ENCODE results near the gene HBE1.
"Not testable (repeated sequence)": the region's sequence is repeated elsewhere in the genome, so short reads cannot be mapped to it uniquely, and the experiment has no call there.

Gene HBE1

DNA sequence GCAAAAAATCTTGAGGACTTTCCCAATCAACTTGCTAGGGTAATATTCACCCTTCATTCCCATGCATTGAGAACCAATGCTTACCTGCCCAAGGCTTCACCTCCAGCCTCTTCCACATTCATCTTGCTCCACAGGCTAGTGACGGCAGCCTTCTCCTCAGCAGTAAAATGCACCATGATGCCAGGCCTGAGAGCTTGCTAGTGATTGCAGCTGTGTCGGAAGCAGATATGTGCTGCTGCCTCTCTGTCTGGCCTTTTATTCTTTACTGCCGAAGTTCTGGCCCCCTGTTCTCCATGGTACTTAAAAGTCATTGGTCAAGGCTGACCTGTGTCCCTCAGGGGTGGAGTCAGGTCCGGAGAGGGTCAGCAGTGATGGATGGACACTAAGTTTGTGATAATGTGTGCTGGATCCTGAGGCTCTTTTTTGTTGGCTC, at the start of gene HBE1:
Gene HBE1, minus strand, starts transcription at position 231 of the 433 bp plus-strand sequence. Its CDS starts 55 bp downstream, at position 176.
- Histone ChIP-seq H3K36me3 (ENCODE audit: control insufficient read depth, insufficient read depth, low read length) (no peaks in the 10 kb centered on the region), H3K27ac (ENCODE audit: low read depth, low read length) (no peak within 1 kb of the TSS), H3K4me3 (ENCODE audit: low read depth, low read length) (no peak within 1 kb of the TSS), H3K9me3 (ENCODE audit: control insufficient read depth, insufficient read depth, low read depth, low read length) (no peaks in the 10 kb centered on the region), H3K4me1 (ENCODE audit: control insufficient read depth, insufficient read depth, low read length) (peaks cover 6% of the 10 kb centered on the region; the same call in 1 of the 2 replicates), H3K9ac (ENCODE audit: low read length) (no peak within 1 kb of the TSS), H3K27me3 (ENCODE audit: control insufficient read depth, insufficient read depth, low read length) (no peaks in the 10 kb centered on the region)

DNA sequence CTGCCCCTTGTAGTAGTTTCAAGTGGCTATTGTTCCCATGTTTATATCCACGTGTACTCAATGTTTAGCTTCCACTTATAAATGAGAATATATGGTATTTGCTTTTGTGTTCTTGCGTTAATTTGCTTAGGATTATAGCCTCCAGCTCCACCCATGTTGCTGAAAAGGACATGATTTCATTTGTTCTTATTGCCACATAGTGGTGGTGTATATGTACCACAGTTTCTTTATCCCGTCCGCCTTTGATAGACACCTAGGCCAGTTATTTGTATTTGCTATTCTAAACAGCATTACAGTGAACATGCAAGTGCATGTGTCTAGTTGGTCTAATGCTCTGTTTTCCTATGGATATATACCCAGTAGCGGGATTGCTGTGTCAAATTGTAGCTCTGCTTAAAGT, 47.5 kb upstream of the HBE1 start:
- Histone ChIP-seq H3K27me3 (ENCODE audit: control insufficient read depth, insufficient read depth, low read length) (no peaks in the 10 kb centered on the region), H3K4me3 (ENCODE audit: low read depth, low read length) (no peak overlapping the region), H3K9ac (ENCODE audit: low read length) (no peak overlapping the region), H3K4me1 (ENCODE audit: control insufficient read depth, insufficient read depth, low read length) (no peaks in the 10 kb centered on the region), H3K36me3 (ENCODE audit: control insufficient read depth, insufficient read depth, low read length) (no peaks in the 10 kb centered on the region), H3K27ac (ENCODE audit: low read depth, low read length) (no peak overlapping the region), H3K9me3 (ENCODE audit: control insufficient read depth, insufficient read depth, low read depth, low read length) (no peaks in the 10 kb centered on the region)

DNA sequence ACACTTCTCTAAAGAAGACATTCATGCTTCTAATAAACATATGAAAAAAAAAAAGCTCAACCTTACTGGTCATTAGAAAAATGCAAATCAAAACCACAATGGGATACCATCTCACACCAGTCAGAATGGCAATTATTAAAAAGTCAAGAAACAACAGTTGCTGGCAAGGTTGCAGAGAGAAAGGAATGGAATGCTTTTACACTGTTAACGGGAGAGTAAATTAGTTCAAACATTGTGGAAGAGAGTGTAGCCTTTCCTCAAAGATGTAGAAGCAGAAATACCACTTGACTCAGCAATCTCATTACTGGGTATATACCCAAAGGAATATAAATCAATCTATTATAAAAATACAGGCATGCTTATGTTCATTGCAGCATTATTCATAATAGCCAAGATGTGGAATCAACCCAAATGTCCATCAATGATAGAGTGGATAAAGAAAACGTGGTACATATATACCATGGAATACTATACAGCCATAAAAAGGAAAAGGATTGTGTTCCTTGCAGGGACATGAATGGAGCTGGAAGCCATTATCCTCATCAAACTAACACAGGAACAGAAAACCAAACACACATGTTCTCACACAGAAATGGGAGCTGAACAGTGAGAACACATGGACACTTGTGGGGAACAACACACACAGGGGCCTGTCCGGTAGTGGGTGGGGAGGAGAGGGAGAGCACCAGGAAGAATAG, 43.7 kb upstream of the HBE1 start:
- not testable (repeated sequence) for H3K27ac ChIP-seq (ENCODE audit: low read depth, low read length); H3K4me3 ChIP-seq (ENCODE audit: low read depth, low read length); H3K9me3 ChIP-seq (ENCODE audit: control insufficient read depth, insufficient read depth, low read depth, low read length); H3K36me3 ChIP-seq (ENCODE audit: control insufficient read depth, insufficient read depth, low read length); H3K4me1 ChIP-seq (ENCODE audit: control insufficient read depth, insufficient read depth, low read length); H3K9ac ChIP-seq (ENCODE audit: low read length); H3K27me3 ChIP-seq (ENCODE audit: control insufficient read depth, insufficient read depth, low read length)

DNA sequence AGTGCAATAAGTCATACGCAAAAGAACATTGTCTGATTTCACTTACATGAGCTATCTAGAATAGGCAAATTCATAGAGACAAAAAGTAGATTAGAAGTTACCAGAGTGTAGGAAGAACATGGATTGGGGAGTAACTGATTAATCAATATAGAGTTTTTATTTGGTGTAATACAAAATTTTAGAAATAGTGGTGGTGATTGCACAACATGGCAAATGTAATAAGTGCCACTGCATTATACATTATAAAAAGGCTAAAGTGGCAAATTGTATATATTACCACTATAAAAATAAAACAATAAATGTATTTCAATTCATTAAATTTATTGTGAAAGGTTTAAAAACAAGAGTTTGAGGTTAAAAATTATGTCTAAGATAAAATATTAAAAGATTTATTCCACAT, 40.7 kb upstream of the HBE1 start:
- H3K9ac ChIP-seq (ENCODE audit: low read length): no peak overlapping the region
- H3K36me3 ChIP-seq (ENCODE audit: control insufficient read depth, insufficient read depth, low read length): no peaks in the 10 kb centered on the region
- H3K9me3 ChIP-seq (ENCODE audit: control insufficient read depth, insufficient read depth, low read depth, low read length): no peaks in the 10 kb centered on the region
- H3K4me3 ChIP-seq (ENCODE audit: low read depth, low read length): no peak overlapping the region
- H3K27ac ChIP-seq (ENCODE audit: low read depth, low read length): no peak overlapping the region
- H3K27me3 ChIP-seq (ENCODE audit: control insufficient read depth, insufficient read depth, low read length): no peaks in the 10 kb centered on the region
- H3K4me1 ChIP-seq (ENCODE audit: control insufficient read depth, insufficient read depth, low read length): no peaks in the 10 kb centered on the region

DNA sequence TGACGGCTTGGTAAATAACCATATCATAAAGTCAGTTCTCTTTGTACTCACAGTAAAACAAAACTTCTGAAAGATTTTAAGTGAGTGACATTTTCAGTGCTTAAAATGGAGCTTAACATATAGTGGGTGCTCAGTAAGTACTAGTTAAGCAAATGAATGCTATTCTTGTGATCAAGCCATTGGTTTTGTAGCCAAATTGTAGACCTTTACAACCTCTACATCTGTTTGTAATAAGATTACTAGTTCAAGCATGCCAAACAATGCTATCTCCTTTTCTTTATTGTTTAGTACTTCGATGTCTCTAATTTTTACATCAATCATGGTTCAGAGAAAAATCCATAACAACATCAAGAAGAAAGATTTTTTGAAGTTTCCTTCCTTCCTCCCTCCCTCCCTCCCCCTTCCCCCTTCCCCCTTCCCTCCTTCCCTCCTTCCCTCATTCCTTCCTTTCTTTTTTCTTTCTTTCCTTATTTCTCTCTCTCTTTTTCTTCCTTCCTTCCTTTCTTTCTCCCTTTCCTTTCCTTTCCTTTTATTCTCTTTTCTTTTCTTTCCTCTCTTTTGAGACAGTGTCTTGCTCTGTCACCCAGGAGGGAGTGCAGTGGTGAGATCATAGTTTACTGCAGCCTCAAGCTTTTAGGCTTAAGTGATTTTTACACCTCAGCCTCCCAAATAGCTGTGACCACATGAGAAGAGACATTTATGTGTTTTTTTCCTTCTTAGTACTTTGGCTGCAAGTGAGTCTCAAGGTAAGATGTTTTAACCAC, 37.7 kb upstream of the HBE1 start:
- H3K27ac ChIP-seq (ENCODE audit: low read depth, low read length): no peak overlapping the region
- no peak overlapping the region for H3K9ac ChIP-seq (ENCODE audit: low read length)
- H3K36me3 ChIP-seq (ENCODE audit: control insufficient read depth, insufficient read depth, low read length): no peaks in the 10 kb centered on the region
- no peaks in the 10 kb centered on the region for H3K27me3 ChIP-seq (ENCODE audit: control insufficient read depth, insufficient read depth, low read length)
- no peak overlapping the region for H3K4me3 ChIP-seq (ENCODE audit: low read depth, low read length)
- no peaks in the 10 kb centered on the region for H3K9me3 ChIP-seq (ENCODE audit: control insufficient read depth, insufficient read depth, low read depth, low read length)
- H3K4me1 ChIP-seq (ENCODE audit: control insufficient read depth, insufficient read depth, low read length): no peaks in the 10 kb centered on the region

DNA sequence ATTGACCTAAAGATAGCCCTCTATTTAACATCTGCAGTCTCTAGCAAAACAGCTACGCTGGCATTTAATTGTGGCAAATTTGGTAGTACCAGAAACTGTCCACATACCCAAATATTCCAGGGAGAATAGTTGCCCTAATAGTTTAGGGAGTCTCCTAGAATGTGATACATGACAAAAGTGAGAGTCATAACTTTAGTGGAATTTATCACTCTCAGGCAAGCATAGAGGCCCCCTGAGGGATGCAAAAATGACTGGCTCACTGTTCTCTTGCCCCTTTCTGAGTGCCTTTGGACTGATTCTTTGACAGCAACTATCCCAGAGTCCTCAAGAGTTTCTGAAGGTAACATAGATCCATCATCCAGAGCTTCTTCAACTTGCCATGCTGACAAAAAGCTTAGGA, 34.3 kb upstream of the HBE1 start:
- Histone ChIP-seq H3K36me3 (ENCODE audit: control insufficient read depth, insufficient read depth, low read length) (no peaks in the 10 kb centered on the region), H3K4me1 (ENCODE audit: control insufficient read depth, insufficient read depth, low read length) (no peaks in the 10 kb centered on the region), H3K27me3 (ENCODE audit: control insufficient read depth, insufficient read depth, low read length) (no peaks in the 10 kb centered on the region), H3K9me3 (ENCODE audit: control insufficient read depth, insufficient read depth, low read depth, low read length) (no peaks in the 10 kb centered on the region), H3K4me3 (ENCODE audit: low read depth, low read length) (no peak overlapping the region), H3K9ac (ENCODE audit: low read length) (no peak overlapping the region), H3K27ac (ENCODE audit: low read depth, low read length) (no peak overlapping the region)

DNA sequence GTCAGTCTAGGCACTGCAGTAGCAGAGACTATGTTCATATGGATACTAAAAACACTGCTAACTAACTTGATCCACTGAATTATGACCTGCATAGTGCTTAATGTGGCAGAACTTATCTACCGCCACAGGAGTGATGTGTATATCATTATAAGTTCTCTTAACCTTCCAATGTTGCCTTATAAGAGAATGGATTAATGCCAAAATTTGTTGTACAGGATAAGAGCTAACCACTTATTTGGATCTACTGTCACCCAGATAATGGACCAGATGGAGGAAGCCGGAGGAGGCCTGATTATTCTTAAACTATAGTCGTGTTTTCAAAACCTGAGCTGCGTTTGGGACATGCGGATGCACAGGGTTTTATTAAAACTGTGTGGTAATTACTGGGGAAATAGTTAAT, 33.9 kb upstream of the HBE1 start:
- H3K27me3 ChIP-seq (ENCODE audit: control insufficient read depth, insufficient read depth, low read length): no peaks in the 10 kb centered on the region
- H3K27ac ChIP-seq (ENCODE audit: low read depth, low read length): no peak overlapping the region
- no peak overlapping the region for H3K9ac ChIP-seq (ENCODE audit: low read length)

DNA sequence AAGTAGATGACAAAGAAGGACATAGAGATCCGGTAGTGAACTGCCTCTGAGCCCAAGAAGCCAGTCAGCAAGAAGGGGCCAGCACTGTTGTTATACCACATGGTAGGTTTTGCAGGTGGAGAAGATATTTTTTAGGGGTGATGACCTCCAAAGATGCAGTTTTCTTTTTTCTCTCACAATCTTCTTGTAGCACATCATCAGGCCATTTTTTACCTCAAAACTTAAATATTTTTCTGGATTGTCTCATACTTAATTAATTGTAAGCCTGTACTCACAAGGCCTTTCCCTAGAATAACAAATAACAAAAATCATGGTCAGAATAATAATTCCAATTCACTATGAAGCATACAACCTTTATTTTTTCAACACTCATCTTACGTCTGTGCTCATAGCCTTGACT, 32.1 kb upstream of the HBE1 start, which contains the start of gene OR51B4:
Gene OR51B4, minus strand, starts transcription at position 101 of the 400 bp plus-strand sequence. Its CDS starts 0 bp downstream, at position 101.
- Histone ChIP-seq H3K27me3 (ENCODE audit: control insufficient read depth, insufficient read depth, low read length) (no peaks in the 10 kb centered on the region), H3K36me3 (ENCODE audit: control insufficient read depth, insufficient read depth, low read length) (no peaks in the 10 kb centered on the region), H3K9me3 (ENCODE audit: control insufficient read depth, insufficient read depth, low read depth, low read length) (no peaks in the 10 kb centered on the region), H3K9ac (ENCODE audit: low read length) (no peak within 1 kb of the TSS), H3K4me3 (ENCODE audit: low read depth, low read length) (no peak within 1 kb of the TSS), H3K4me1 (ENCODE audit: control insufficient read depth, insufficient read depth, low read length) (no peaks in the 10 kb centered on the region), H3K27ac (ENCODE audit: low read depth, low read length) (no peak within 1 kb of the TSS)

More for the DNA sequence above, 33.9 kb upstream of the HBE1 start:
- H3K9me3 ChIP-seq (ENCODE audit: control insufficient read depth, insufficient read depth, low read depth, low read length): no peaks in the 10 kb centered on the region
- no peaks in the 10 kb centered on the region for H3K36me3 ChIP-seq (ENCODE audit: control insufficient read depth, insufficient read depth, low read length)
- H3K4me3 ChIP-seq (ENCODE audit: low read depth, low read length): no peak overlapping the region
- no peaks in the 10 kb centered on the region for H3K4me1 ChIP-seq (ENCODE audit: control insufficient read depth, insufficient read depth, low read length)

DNA sequence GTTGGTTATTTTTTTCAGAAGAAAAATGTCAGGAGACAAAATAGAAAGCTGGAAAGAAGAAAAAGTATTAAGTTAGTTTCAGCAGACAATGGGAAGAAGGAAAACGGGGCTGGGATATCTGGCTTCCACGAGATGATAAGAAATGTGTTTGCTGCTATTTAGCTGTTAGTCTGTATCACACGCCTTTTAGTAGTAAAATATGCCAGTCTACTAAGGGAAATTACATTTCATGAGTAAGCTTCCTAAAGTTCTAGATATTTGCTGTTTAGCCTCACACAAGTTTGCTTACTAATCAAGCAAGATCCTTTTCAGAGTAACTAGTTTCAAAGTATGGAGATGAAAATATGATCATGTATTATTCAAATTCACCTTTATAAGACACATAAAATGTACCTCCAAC, 30.5 kb upstream of the HBE1 start:
- H3K27me3 ChIP-seq (ENCODE audit: control insufficient read depth, insufficient read depth, low read length): no peaks in the 10 kb centered on the region
- H3K36me3 ChIP-seq (ENCODE audit: control insufficient read depth, insufficient read depth, low read length): no peaks in the 10 kb centered on the region
- no peak overlapping the region for H3K4me3 ChIP-seq (ENCODE audit: low read depth, low read length)
- no peaks in the 10 kb centered on the region for H3K4me1 ChIP-seq (ENCODE audit: control insufficient read depth, insufficient read depth, low read length)
- no peak overlapping the region for H3K9ac ChIP-seq (ENCODE audit: low read length)
- H3K27ac ChIP-seq (ENCODE audit: low read depth, low read length): no peak overlapping the region
- no peaks in the 10 kb centered on the region for H3K9me3 ChIP-seq (ENCODE audit: control insufficient read depth, insufficient read depth, low read depth, low read length)

DNA sequence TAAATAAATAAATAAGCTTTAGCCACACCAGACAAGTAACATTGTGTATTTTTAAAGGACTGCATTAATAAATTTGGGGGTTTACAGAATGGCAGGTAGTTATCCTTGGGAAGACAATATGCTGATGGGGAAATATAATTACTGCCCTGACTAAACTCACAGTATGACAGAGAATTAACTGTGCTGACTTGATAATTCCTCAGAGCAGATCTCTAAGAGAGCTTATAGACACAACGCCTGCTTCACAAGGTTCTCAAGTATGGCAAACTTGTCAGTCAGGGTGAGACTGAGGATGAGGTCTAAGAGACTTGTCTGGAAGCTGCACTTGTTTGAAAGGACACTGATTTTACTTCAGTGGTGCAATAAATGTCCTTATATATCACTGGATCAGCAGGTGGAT, 28.7 kb upstream of the HBE1 start:
- no peak overlapping the region for H3K27ac ChIP-seq (ENCODE audit: low read depth, low read length)
- no peaks in the 10 kb centered on the region for H3K27me3 ChIP-seq (ENCODE audit: control insufficient read depth, insufficient read depth, low read length)
- H3K36me3 ChIP-seq (ENCODE audit: control insufficient read depth, insufficient read depth, low read length): no peaks in the 10 kb centered on the region
- no peaks in the 10 kb centered on the region for H3K9me3 ChIP-seq (ENCODE audit: control insufficient read depth, insufficient read depth, low read depth, low read length)
- no peak overlapping the region for H3K9ac ChIP-seq (ENCODE audit: low read length)
- no peaks in the 10 kb centered on the region for H3K4me1 ChIP-seq (ENCODE audit: control insufficient read depth, insufficient read depth, low read length)
- no peak overlapping the region for H3K4me3 ChIP-seq (ENCODE audit: low read depth, low read length)

DNA sequence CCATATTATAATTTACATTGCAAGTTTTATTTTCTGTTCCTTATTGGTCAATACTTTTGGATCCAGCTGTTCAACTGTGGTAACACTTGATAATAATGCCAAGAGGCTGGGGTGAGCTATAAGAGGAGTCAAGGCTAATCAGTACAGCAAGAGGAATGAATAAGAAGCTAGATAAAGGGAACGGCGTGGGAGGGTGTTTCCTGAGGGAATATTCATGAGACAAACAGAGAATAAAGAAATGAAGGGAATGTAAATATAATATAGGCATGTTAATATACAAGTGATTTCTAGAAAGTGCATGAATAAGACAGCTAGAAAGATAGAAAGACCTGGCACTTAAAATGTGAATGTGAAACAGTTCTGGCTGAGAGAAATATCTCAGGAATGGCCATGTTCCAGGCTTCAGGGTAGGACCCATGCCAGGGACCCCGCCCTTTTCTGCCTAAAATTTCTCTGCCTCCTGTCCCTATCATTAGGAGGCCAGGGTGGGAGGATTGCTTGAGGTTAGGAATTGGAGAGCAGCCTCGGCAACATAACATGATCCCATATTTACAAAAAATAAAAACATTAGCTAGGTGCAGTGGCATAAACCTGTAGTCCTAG, 28.1 kb upstream of the HBE1 start:
- H3K9me3 ChIP-seq (ENCODE audit: control insufficient read depth, insufficient read depth, low read depth, low read length): no peaks in the 10 kb centered on the region
- H3K4me3 ChIP-seq (ENCODE audit: low read depth, low read length): no peak overlapping the region
- no peak overlapping the region for H3K27ac ChIP-seq (ENCODE audit: low read depth, low read length)
- no peak overlapping the region for H3K9ac ChIP-seq (ENCODE audit: low read length)
- no peaks in the 10 kb centered on the region for H3K27me3 ChIP-seq (ENCODE audit: control insufficient read depth, insufficient read depth, low read length)
- H3K4me1 ChIP-seq (ENCODE audit: control insufficient read depth, insufficient read depth, low read length): no peaks in the 10 kb centered on the region
- no peaks in the 10 kb centered on the region for H3K36me3 ChIP-seq (ENCODE audit: control insufficient read depth, insufficient read depth, low read length)
